CD4-positive, alpha-beta T cell (primary cell): ENCODE results near the gene SLCO1C1. TPM values are rescaled to one million over a fixed set of nuclear protein-coding genes. Genes with fewer than 3 reads are reported as not detected.

Experiments
- ATAC-seq: fragments of 200-7000 bp; cut with Tn5 transposase; one replicate; pipeline ENCODE4 v1.10.0; 2022; ENCODE audit warnings: mild to moderate bottlenecking; ENCODE audit not compliant: poor library complexity
- CTCF ChIA-PET: fragments of 350-600 bp; sonication (Branson Sonifier 250); formaldehyde crosslinking; loops from one replicate; lab custom pipeline; 2021; ENCODE audit warnings: antibody characterized with exemption, inconsistent platforms; lab: Charles Lee
- POLR2A ChIA-PET: fragments of 350-600 bp; sonication (Branson Sonifier 250); formaldehyde crosslinking; loops from one replicate; lab custom pipeline; 2021; ENCODE audit warnings: antibody characterized with exemption, inconsistent platforms; lab: Charles Lee
- DNase-seq, 14 experiments: peaks; one replicate each; pipeline ENCODE4 v3.0.0-alpha.2; 2013 to 2020; ENCODE audit warnings: mixed read lengths in 2 of 14
- H3K27ac ChIP-seq, 2 donors: one replicate each; pipeline versions ENCODE4 v1.5.1 to v1.7.0; 2013; ENCODE audit warnings: low read length in 2 of 2, low read depth in 1 of 2, mild to moderate bottlenecking in 1 of 2
- H3K27me3 ChIP-seq, 2 experiments: 1 replicate in 1 of 2; 2 replicates in 1 of 2; pipeline versions ENCODE4 v1.6.1 to v1.7.0; 2013; ENCODE audit warnings: low read length in 2 of 2, control low read depth in 1 of 2, mild to moderate bottlenecking in 1 of 2, moderate library complexity in 1 of 2; ENCODE audit not compliant: insufficient read depth in 2 of 2, control insufficient read depth in 1 of 2
- H3K36me3 ChIP-seq: one replicate; pipeline ENCODE4 v1.6.1; 2013; ENCODE audit warnings: low read length, control low read depth; ENCODE audit not compliant: insufficient read depth
- H3K4me1 ChIP-seq: one replicate; pipeline ENCODE4 v1.6.1; 2013; ENCODE audit warnings: low read length, control low read depth; ENCODE audit not compliant: insufficient read depth
- H3K4me3 ChIP-seq: one replicate; pipeline ENCODE4 v1.5.1; 2013; ENCODE audit warnings: mild to moderate bottlenecking, low read length, moderate library complexity
- H3K9me3 ChIP-seq, 2 experiments: 1 replicate in 1 of 2; 2 replicates in 1 of 2; pipeline versions ENCODE4 v1.6.1 to v1.7.0; 2013; ENCODE audit warnings: low read length in 2 of 2, mild to moderate bottlenecking in 2 of 2, control low read depth in 1 of 2, moderate library complexity in 1 of 2; ENCODE audit not compliant: control insufficient read depth in 1 of 2, insufficient read depth in 1 of 2
- H3K27ac Mint-ChIP-seq: one replicate; pipeline ENCODE4 v1.8.0; 2020; ENCODE audit warnings: mixed read lengths
- H3K27me3 Mint-ChIP-seq: one replicate; pipeline ENCODE4 v1.8.0; 2021; ENCODE audit warnings: mixed read lengths
- H3K36me3 Mint-ChIP-seq: one replicate; pipeline ENCODE4 v1.8.0; 2021; ENCODE audit warnings: low read depth, mixed read lengths
- H3K4me1 Mint-ChIP-seq: one replicate; pipeline ENCODE4 v1.8.0; 2021; ENCODE audit warnings: low read depth, mixed read lengths
- H3K4me3 Mint-ChIP-seq: one replicate; pipeline ENCODE4 v1.8.0; 2020; ENCODE audit warnings: mild to moderate bottlenecking, mixed read lengths
- H3K9me3 Mint-ChIP-seq: one replicate; pipeline ENCODE4 v1.8.0; 2020; ENCODE audit warnings: mixed read lengths
- CTCF ChIP-seq: fragments of 200-600 bp; IDR thresholded peaks from one replicate; pipeline ENCODE4 v1.8.0; 2022; ENCODE audit warnings: antibody characterized with exemption, mild to moderate bottlenecking
- intact Hi-C, 2 experiments: fragments of 100-400 bp; cut with DNase I in 1 of 2; cut with micrococcal nuclease in 1 of 2; formaldehyde crosslinking; loops; one replicate each; pipeline versions ENCODE4 v1.15.1 to v1.9.0; 2023 to 2025; cut with DNase I, micrococcal nuclease
- total RNA-seq, 174 experiments: library from RNA in 2 of 174; stranded (reverse) in 2 of 174; gene quantifications; one replicate each; pipeline ENCODE4 v1.2.3 and lab custom pipeline; 2021 to 2026

Gene SLCO1C1
- total RNA-seq, 2 experiments from 2014 or later, result not detected

GRCh38 chr12:20740972-20741371 is 45.8 kb downstream of the SLCO1C1 start:
- H3K36me3 Mint-ChIP-seq, result no peaks in the 10 kb centered on the region

GRCh38 chr12:20748198-20748597 is 53.1 kb downstream of the SLCO1C1 start:
- Histone ChIP-seq H3K4me1 (no peaks in the 10 kb centered on the region), H3K4me3 (no peak overlapping the region), H3K9me3 (no peaks in the 10 kb centered on the region), H3K27ac (no peak overlapping the region), H3K27me3 (no peaks in the 10 kb centered on the region), H3K36me3 (no peaks in the 10 kb centered on the region)
- H3K4me3 Mint-ChIP-seq, result no peak overlapping the region
- no peaks in the 10 kb centered on the region for H3K4me1 Mint-ChIP-seq
- H3K27me3 Mint-ChIP-seq, result no peaks in the 10 kb centered on the region
- no peak overlapping the region for H3K27ac Mint-ChIP-seq
- H3K9me3 Mint-ChIP-seq, result peaks cover 3% of the 10 kb centered on the region
- intact Hi-C loops, result no loop called here
- POLR2A ChIA-PET, result no interaction called here
- DNase-seq, result no peak
- no peaks in the 10 kb centered on the region for H3K36me3 Mint-ChIP-seq
- CTCF ChIA-PET, result no interaction called here
- TF ChIP-seq CTCF, result no peak
- no peak for ATAC-seq

More at GRCh38 chr12:20740972-20741371, 45.8 kb downstream of the SLCO1C1 start:
- H3K9me3 Mint-ChIP-seq, result no peaks in the 10 kb centered on the region
- Histone ChIP-seq H3K4me1 (no peaks in the 10 kb centered on the region), H3K36me3 (no peaks in the 10 kb centered on the region), H3K27me3 (no peaks in the 10 kb centered on the region), H3K4me3 (no peak overlapping the region), H3K9me3 (peaks cover 0 to 4% of the 10 kb centered on the region in 2 experiments), H3K27ac (no peak overlapping the region)
- intact Hi-C loops, result no loop called here
- H3K4me3 Mint-ChIP-seq, result no peak overlapping the region
- ChIA-PET CTCF (no interaction called here), POLR2A (no interaction called here)
- H3K27me3 Mint-ChIP-seq, result no peaks in the 10 kb centered on the region
- no peak for DNase-seq
- ATAC-seq, result no peak
- no peak for TF ChIP-seq CTCF
- H3K4me1 Mint-ChIP-seq, result no peaks in the 10 kb centered on the region
- H3K27ac Mint-ChIP-seq, result no peak overlapping the region

- no peaks in the 10 kb centered on the region for H3K4me1 ChIP-seq
- peaks cover 0 to 5% of the 10 kb centered on the region in 2 experiments for H3K9me3 ChIP-seq
- no peaks in the 10 kb centered on the region for H3K27me3 Mint-ChIP-seq
- no peak overlapping the region for H3K27ac Mint-ChIP-seq
- no peak overlapping the region for H3K4me3 Mint-ChIP-seq
- peaks cover 6% of the 10 kb centered on the region for H3K9me3 Mint-ChIP-seq
- DNase-seq, result no peak
- no peak for TF ChIP-seq CTCF
- no peak overlapping the region for H3K4me3 ChIP-seq
- ATAC-seq, result no peak
- ChIA-PET POLR2A (no interaction called here), CTCF (no interaction called here)
- H3K27me3 ChIP-seq, result no peaks in the 10 kb centered on the region
- H3K36me3 Mint-ChIP-seq, result no peaks in the 10 kb centered on the region
- H3K4me1 Mint-ChIP-seq, result no peaks in the 10 kb centered on the region
- H3K27ac ChIP-seq, result no peak overlapping the region
- no peaks in the 10 kb centered on the region for H3K36me3 ChIP-seq
- intact Hi-C loops, result no loop called here
These were observed 55.9 kb downstream of the SLCO1C1 start for GRCh38 chr12:20751046-20751445.
